GM06990 (cell line): ENCODE results near the gene RRAS.

ENCODE experiments used
- DNase-seq: peaks from one replicate; pipeline ENCODE4 v3.0.0-alpha.2; 2011; ENCODE audit not compliant: insufficient read length; ENCODE audit errors: extremely low read depth
- H3K27me3 ChIP-seq: replicated peaks from 2 replicates; pipeline ENCODE4 v1.6.0; 2011; ENCODE audit warnings: low read length; ENCODE audit not compliant: control insufficient read depth, insufficient read depth
- H3K36me3 ChIP-seq: 2 replicates; pipeline ENCODE4 v1.5.1; 2011; ENCODE audit warnings: low read length; ENCODE audit not compliant: control insufficient read depth, insufficient read depth
- H3K4me3 ChIP-seq: replicated peaks from 2 replicates; pipeline ENCODE4 v1.5.1; 2011; ENCODE audit warnings: low read depth, mild to moderate bottlenecking, control low read depth, low read length
- TF ChIP-seq, protein P1 (sequence below): IDR thresholded peaks from 2 replicates; pipeline ENCODE4 v1.5.1; 2011; ENCODE audit warnings: low read length, control low read depth, mild to moderate bottlenecking, inconsistent platforms; ENCODE audit not compliant: insufficient read depth, poor library complexity, severe bottlenecking

Gene RRAS

DNA sequence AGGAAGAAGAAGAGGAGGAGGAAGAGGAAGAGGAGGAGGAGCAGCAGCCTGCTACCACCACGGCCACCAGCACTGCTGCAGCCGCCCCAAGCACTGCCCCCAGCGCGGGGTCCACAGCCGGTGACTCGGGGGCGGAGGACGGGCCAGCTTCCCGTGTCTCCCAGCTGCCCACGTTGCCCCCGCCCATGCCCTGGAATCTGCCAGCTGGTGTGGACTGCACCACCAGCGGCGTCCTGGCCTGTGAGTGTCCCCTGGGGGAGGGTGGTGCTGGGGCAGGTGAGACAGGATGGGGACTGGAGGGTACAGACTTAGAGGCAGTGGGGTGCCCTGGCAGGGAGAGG, 13.5 kb upstream of the RRAS start:
- DNase-seq: no peak
- TF ChIP-seq, protein P1, sequence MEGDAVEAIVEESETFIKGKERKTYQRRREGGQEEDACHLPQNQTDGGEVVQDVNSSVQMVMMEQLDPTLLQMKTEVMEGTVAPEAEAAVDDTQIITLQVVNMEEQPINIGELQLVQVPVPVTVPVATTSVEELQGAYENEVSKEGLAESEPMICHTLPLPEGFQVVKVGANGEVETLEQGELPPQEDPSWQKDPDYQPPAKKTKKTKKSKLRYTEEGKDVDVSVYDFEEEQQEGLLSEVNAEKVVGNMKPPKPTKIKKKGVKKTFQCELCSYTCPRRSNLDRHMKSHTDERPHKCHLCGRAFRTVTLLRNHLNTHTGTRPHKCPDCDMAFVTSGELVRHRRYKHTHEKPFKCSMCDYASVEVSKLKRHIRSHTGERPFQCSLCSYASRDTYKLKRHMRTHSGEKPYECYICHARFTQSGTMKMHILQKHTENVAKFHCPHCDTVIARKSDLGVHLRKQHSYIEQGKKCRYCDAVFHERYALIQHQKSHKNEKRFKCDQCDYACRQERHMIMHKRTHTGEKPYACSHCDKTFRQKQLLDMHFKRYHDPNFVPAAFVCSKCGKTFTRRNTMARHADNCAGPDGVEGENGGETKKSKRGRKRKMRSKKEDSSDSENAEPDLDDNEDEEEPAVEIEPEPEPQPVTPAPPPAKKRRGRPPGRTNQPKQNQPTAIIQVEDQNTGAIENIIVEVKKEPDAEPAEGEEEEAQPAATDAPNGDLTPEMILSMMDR: no peak
- Histone ChIP-seq H3K4me3 (no peak overlapping the region), H3K27me3 (no peaks in the 10 kb centered on the region), H3K36me3 (peaks cover 46% of the 10 kb centered on the region)

DNA sequence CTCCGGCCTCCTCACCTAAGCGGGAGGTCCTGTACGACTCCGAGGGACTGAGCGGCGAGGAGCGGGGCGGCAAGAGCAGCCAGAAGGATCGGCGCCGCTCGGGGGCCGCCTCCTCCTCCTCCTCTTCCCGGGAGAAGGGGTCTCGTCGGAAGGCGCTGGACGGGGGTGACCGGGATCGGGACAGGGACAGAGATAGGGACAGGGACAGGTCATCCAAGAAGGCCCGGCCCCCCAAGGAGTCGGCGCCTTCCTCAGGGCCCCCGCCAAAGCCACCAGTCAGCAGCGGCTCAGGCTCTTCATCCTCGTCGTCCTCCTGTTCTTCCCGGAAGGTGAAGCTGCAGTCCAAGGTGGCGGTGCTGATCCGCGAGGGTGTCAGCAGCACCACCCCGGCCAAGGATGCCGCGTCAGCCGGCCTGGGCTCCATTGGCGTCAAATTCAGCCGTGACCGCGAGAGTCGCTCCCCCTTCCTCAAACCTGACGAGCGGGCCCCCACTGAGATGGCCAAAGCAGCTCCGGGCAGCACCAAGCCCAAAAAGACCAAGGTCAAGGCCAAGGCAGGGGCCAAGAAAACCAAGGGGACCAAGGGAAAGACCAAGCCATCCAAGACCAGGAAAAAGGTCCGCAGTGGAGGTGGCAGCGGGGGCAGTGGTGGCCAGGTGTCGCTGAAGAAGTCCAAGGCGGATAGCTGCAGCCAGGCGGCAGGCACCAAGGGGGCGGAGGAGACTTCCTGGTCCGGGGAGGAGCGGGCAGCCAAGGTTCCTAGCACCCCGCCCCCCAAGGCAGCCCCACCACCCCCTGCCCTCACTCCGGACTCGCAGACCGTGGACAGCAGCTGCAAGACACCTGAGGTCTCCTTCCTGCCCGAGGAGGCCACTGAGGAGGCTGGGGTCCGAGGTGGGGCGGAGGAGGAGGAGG, 12.9 kb upstream of the RRAS start:
- H3K27me3 ChIP-seq: no peaks in the 10 kb centered on the region
- TF ChIP-seq, protein P1: no peak
- peaks cover 41% of the 10 kb centered on the region for H3K36me3 ChIP-seq
- no peak overlapping the region for H3K4me3 ChIP-seq
- no peak for DNase-seq

DNA sequence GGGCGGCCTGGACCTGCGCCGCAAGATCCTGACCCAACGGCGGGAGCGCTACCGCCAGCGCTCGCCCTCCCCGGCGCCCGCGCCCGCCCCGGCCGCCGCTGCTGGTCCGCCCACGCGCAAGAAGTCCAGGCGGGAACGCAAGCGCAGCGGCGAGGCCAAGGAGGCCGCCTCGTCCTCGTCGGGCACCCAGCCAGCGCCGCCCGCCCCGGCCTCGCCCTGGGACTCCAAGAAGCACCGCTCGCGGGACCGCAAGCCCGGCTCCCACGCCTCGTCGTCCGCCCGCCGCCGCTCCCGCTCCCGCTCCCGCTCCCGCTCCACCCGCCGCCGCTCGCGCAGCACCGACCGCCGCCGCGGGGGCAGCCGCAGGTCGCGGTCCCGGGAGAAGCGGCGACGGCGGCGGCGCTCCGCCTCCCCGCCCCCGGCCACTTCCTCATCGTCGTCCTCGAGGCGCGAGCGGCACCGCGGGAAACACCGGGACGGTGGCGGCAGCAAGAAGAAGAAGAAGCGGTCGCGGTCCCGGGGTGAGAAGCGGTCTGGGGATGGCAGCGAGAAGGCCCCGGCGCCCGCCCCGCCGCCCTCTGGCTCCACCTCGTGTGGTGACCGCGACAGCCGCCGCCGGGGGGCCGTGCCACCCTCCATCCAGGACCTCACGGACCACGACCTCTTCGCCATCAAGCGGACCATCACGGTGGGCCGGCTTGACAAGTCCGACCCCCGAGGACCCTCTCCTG, 12.0 kb upstream of the RRAS start:
- Histone ChIP-seq H3K27me3 (no peaks in the 10 kb centered on the region), H3K36me3 (peaks cover 38% of the 10 kb centered on the region)
- no peak for DNase-seq

DNA sequence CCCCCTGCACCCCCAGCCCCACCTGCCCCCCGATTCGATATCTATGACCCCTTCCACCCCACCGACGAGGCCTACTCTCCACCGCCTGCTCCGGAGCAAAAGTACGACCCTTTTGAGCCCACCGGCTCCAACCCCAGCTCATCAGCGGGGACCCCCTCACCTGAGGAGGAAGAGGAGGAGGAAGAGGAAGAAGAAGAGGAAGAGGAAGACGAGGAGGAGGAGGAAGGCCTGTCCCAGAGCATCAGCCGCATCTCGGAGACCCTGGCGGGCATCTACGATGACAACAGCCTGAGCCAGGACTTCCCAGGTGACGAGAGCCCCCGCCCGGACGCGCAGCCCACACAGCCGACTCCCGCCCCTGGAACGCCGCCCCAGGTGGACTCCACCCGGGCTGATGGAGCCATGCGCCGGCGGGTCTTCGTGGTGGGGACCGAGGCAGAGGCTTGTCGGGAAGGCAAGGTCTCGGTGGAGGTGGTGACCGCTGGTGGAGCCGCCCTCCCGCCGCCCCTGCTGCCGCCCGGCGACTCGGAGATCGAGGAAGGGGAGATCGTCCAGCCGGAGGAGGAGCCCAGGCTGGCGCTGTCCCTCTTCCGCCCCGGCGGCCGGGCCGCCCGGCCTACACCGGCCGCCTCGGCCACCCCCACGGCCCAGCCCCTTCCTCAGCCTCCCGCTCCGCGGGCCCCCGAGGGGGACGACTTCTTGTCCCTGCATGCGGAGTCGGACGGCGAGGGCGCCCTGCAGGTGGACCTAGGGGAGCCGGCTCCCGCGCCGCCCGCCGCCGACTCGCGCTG, 11.3 kb upstream of the RRAS start:
- peaks cover 37% of the 10 kb centered on the region for H3K36me3 ChIP-seq
- H3K4me3 ChIP-seq: no peak overlapping the region
- DNase-seq: no peak
- no peaks in the 10 kb centered on the region for H3K27me3 ChIP-seq
- TF ChIP-seq, protein P1: no peak

More for the DNA sequence above, 12.0 kb upstream of the RRAS start:
- TF ChIP-seq, protein P1: no peak
- H3K4me3 ChIP-seq: no peak overlapping the region

DNA sequence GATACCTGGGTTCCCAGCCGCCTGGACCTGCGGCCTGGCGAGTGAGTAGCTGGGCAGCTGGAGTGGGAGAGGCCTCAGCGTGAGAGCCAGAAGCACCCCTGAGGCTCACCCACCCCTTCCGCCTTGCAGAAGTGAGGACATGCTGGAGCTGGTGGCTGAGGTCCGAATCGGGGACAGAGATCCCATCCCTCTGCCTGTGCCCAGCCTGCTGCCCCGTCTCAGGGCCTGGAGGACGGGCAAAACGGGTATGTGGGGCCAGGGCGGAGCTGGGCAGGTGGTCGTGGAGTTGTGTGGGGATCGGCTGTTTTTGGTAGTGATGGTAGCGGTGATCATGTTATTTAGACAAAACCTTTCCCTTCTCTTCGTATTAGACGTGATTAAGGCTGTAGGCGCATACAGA, 6.6 kb upstream of the RRAS start:
- peaks cover 23% of the 10 kb centered on the region for H3K36me3 ChIP-seq
- no peak for DNase-seq
- no peaks in the 10 kb centered on the region for H3K27me3 ChIP-seq
- TF ChIP-seq, protein P1: no peak
- no peak overlapping the region for H3K4me3 ChIP-seq
